ENCODE measurements around the gene NDUFA9.

- TF ChIP-seq CTCF (IDR thresholded peaks at IDR 0.05) (no peak), ZNF138 (CRISPR knock-in tag; conservative IDR thresholded peaks at IDR 0.05) (no peak)
These were observed 5.2 kb upstream of the NDUFA9 start for GRCh38 chr12:4643747-4644146.

Data from WTC11 (cell line).